PC-3 (cell line): ENCODE data around the gene AGBL1.

Source experiments
- CTCF ChIP-seq: fragments of 300-600 bp; sonication (generic); conservative IDR thresholded peaks from 2 replicates; pipeline ENCODE4 v1.5.1; 2017; ENCODE audit warnings: antibody characterized with exemption, low read depth, mild to moderate bottlenecking, low read length
- EZH2 ChIP-seq: fragments of 300-600 bp; sonication (generic); IDR thresholded peaks from one replicate; pipeline ENCODE4 v1.6.1; 2017; ENCODE audit warnings: antibody characterized with exemption, mild to moderate bottlenecking, low read length; ENCODE audit not compliant: unreplicated experiment

GRCh38 chr15:86445579-86446252 is 366.0 kb downstream of the AGBL1 start:
- no peak for TF ChIP-seq CTCF
- TF ChIP-seq EZH2, result no peak
